Naive thymus-derived CD8-positive, alpha-beta T cell (primary cell): ENCODE results near the gene SHROOM3. TPM values are rescaled to one million over a fixed set of nuclear protein-coding genes. Genes with fewer than 3 reads are reported as not detected.
A peak's percentile ranks its signal among the peaks of the same experiment; 100 is the strongest.

ENCODE experiments used
- ATAC-seq, 2 donors: fragments of 150-1000 bp; cut with Tn5 transposase in 1 of 2; sonication (Bioruptor Pico), chemical (Tn5 transposase) in 1 of 2; 1 replicate in 1 of 2; 2 replicates in 1 of 2; pipeline ENCODE4 v1.10.0; 2021; ENCODE audit warnings: mild to moderate bottlenecking in 2 of 2, moderate library complexity in 2 of 2
- POLR2A ChIA-PET: fragments of 350-600 bp; sonication (Branson Sonifier 250); formaldehyde crosslinking; loops from one replicate; lab custom pipeline; 2021; ENCODE audit warnings: antibody characterized with exemption; lab: Charles Lee
- DNase-seq, 10 donors: peaks; one replicate each; pipeline versions ENCODE4 v3.0.0 to v3.0.0-alpha.2; 2020 to 2022
- H3K27ac Mint-ChIP-seq, 10 donors: one replicate each; pipeline ENCODE4 v1.8.0; 2020 to 2022; ENCODE audit warnings: mild to moderate bottlenecking in 10 of 10, mixed read lengths in 10 of 10, moderate library complexity in 4 of 10, inconsistent platforms in 1 of 10
- H3K27me3 Mint-ChIP-seq, 5 donors: one replicate each; pipeline ENCODE4 v1.8.0; 2021 to 2022; ENCODE audit warnings: mixed read lengths in 5 of 5
- H3K36me3 Mint-ChIP-seq, 3 donors: one replicate each; pipeline ENCODE4 v1.8.0; 2020 to 2022; ENCODE audit warnings: mixed read lengths in 3 of 3, mild to moderate bottlenecking in 2 of 3, inconsistent platforms in 1 of 3
- H3K4me1 Mint-ChIP-seq, 4 donors: one replicate each; pipeline ENCODE4 v1.8.0; 2021 to 2022; ENCODE audit warnings: mixed read lengths in 4 of 4
- H3K4me3 Mint-ChIP-seq, 10 donors: one replicate each; pipeline ENCODE4 v1.8.0; 2020 to 2022; ENCODE audit warnings: mild to moderate bottlenecking in 10 of 10, mixed read lengths in 10 of 10, moderate library complexity in 6 of 10, inconsistent platforms in 1 of 10
- H3K9me3 Mint-ChIP-seq, 9 donors: one replicate each; pipeline ENCODE4 v1.8.0; 2020 to 2022; ENCODE audit warnings: mixed read lengths in 9 of 9, mild to moderate bottlenecking in 3 of 9, inconsistent platforms in 1 of 9, moderate library complexity in 1 of 9
- polyA plus RNA-seq, 3 donors: library from polyadenylated mRNA; unstranded; fragments of 300-500 nt; fragmentation: Illumina TruSeq; gene quantifications; one replicate each; pipeline ENCODE4 v1.2.3, GENCODE V29; 2021
- total RNA-seq, 8 experiments: library from RNA in 2 of 8; stranded (reverse) in 2 of 8; gene quantifications; one replicate each; pipeline ENCODE4 v1.2.3 and lab custom pipeline; 2021 to 2026

SHROOM3 gene
- total and polyA plus RNA-seq, 5 experiments from 2014 or later: not detected

GRCh38 chr4:76584241-76585152 is 149.5 kb downstream of the SHROOM3 start:
- POLR2A ChIA-PET: no interaction called here
- Mint-ChIP-seq H3K27ac (no peak overlapping the region), H3K4me3 (no peak overlapping the region), H3K36me3 (no peaks in the 10 kb centered on the region), H3K27me3 (peaks cover 19 to 75% (median 47%) of the 10 kb centered on the region in 5 donors), H3K9me3 (no peaks in the 10 kb centered on the region), H3K4me1 (peaks cover 4 to 10% (median 8%) of the 10 kb centered on the region in 4 donors)
- ATAC-seq: no peak
- DNase-seq: no peak

- DNase-seq: no peak
- H3K4me1 Mint-ChIP-seq: peaks cover 4 to 10% (median 8%) of the 10 kb centered on the region in 4 donors
- POLR2A ChIA-PET: no interaction called here
- no peaks in the 10 kb centered on the region for H3K9me3 Mint-ChIP-seq
- H3K27me3 Mint-ChIP-seq: peaks cover 12 to 67% (median 42%) of the 10 kb centered on the region in 5 donors
- H3K27ac Mint-ChIP-seq: no peak overlapping the region
- no peaks in the 10 kb centered on the region for H3K36me3 Mint-ChIP-seq
- no peak for ATAC-seq
- H3K4me3 Mint-ChIP-seq: peak overlapping the region in 6 of 10 donors; percentile 12 to 77 (median 69)
Measured at GRCh38 chr4:76585272-76585671, 150.2 kb downstream of the SHROOM3 start.

- peak overlapping the region; percentile 44 to 77 (median 70) for H3K4me3 Mint-ChIP-seq
- ATAC-seq (peak; percentile 63 to 75), DNase-seq (peak in 5 of 10 donors; percentile 2 to 28 (median 6))
- H3K36me3 Mint-ChIP-seq: no peaks in the 10 kb centered on the region
- POLR2A ChIA-PET: no interaction called here
- H3K9me3 Mint-ChIP-seq: no peaks in the 10 kb centered on the region
- peaks cover 16 to 73% (median 46%) of the 10 kb centered on the region in 5 donors for H3K27me3 Mint-ChIP-seq
- H3K4me1 Mint-ChIP-seq: peaks cover 4 to 10% (median 8%) of the 10 kb centered on the region in 4 donors
- peak overlapping the region in 3 of 10 donors; percentile 14 to 65 (median 55) for H3K27ac Mint-ChIP-seq
Measured at GRCh38 chr4:76585897-76586360, 150.9 kb downstream of the SHROOM3 start.

GRCh38 chr4:76588274-76588673 is 153.2 kb downstream of the SHROOM3 start:
- H3K9me3 Mint-ChIP-seq: no peaks in the 10 kb centered on the region
- H3K27ac Mint-ChIP-seq: no peak overlapping the region
- peaks cover 18 to 69% (median 34%) of the 10 kb centered on the region in 5 donors for H3K27me3 Mint-ChIP-seq
- no peak overlapping the region for H3K4me3 Mint-ChIP-seq
- no peak for ATAC-seq
- POLR2A ChIA-PET: no interaction called here
- DNase-seq: no peak
- no peaks in the 10 kb centered on the region for H3K36me3 Mint-ChIP-seq
- H3K4me1 Mint-ChIP-seq: peaks cover 4 to 10% (median 8%) of the 10 kb centered on the region in 4 donors

GRCh38 chr4:76589402-76589801 is 154.4 kb downstream of the SHROOM3 start:
- no peaks in the 10 kb centered on the region for H3K36me3 Mint-ChIP-seq
- DNase-seq: no peak
- H3K4me1 Mint-ChIP-seq: peaks cover 4 to 10% (median 8%) of the 10 kb centered on the region in 4 donors
- no peak overlapping the region for H3K4me3 Mint-ChIP-seq
- no peak for ATAC-seq
- H3K27me3 Mint-ChIP-seq: peaks cover 19 to 63% (median 35%) of the 10 kb centered on the region in 5 donors
- POLR2A ChIA-PET: no interaction called here
- no peak overlapping the region for H3K27ac Mint-ChIP-seq
- no peaks in the 10 kb centered on the region for H3K9me3 Mint-ChIP-seq

GRCh38 chr4:76589872-76590797 is 155.1 kb downstream of the SHROOM3 start:
- H3K36me3 Mint-ChIP-seq: no peaks in the 10 kb centered on the region
- H3K4me1 Mint-ChIP-seq: peaks cover 4 to 10% (median 8%) of the 10 kb centered on the region in 4 donors
- DNase-seq: no peak
- no peaks in the 10 kb centered on the region for H3K9me3 Mint-ChIP-seq
- POLR2A ChIA-PET: no interaction called here
- ATAC-seq: no peak
- H3K27ac Mint-ChIP-seq: no peak overlapping the region
- H3K4me3 Mint-ChIP-seq: no peak overlapping the region
- H3K27me3 Mint-ChIP-seq: peaks cover 19 to 55% (median 28%) of the 10 kb centered on the region in 5 donors

GRCh38 chr4:76590798-76591281 is 155.8 kb downstream of the SHROOM3 start:
- Mint-ChIP-seq H3K4me3 (no peak overlapping the region), H3K4me1 (peaks cover 3 to 6% (median 6%) of the 10 kb centered on the region in 4 donors), H3K9me3 (no peaks in the 10 kb centered on the region), H3K27me3 (peaks cover 15 to 48% (median 21%) of the 10 kb centered on the region in 5 donors), H3K27ac (peak overlapping the region in 1 of 10 donors; percentile 36), H3K36me3 (no peaks in the 10 kb centered on the region)
- no peak for DNase-seq
- POLR2A ChIA-PET: no interaction called here
- ATAC-seq: no peak

- Mint-ChIP-seq H3K9me3 (no peaks in the 10 kb centered on the region), H3K4me3 (no peak overlapping the region), H3K27me3 (peaks cover 10 to 37% (median 14%) of the 10 kb centered on the region in 5 donors), H3K27ac (no peak overlapping the region), H3K4me1 (no peaks in the 10 kb centered on the region), H3K36me3 (no peaks in the 10 kb centered on the region)
- no peak for DNase-seq
- POLR2A ChIA-PET: no interaction called here
- ATAC-seq: no peak
Measured at GRCh38 chr4:76591992-76592391, 157.0 kb downstream of the SHROOM3 start.

GRCh38 chr4:76592460-76592859 is 157.4 kb downstream of the SHROOM3 start:
- POLR2A ChIA-PET: no interaction called here
- Mint-ChIP-seq H3K9me3 (no peaks in the 10 kb centered on the region), H3K27ac (no peak overlapping the region)

GRCh38 chr4:76594173-76594572 is 159.1 kb downstream of the SHROOM3 start:
- H3K27me3 Mint-ChIP-seq: peaks cover 7 to 29% (median 13%) of the 10 kb centered on the region in 5 donors
- H3K27ac Mint-ChIP-seq: no peak overlapping the region
- no peaks in the 10 kb centered on the region for H3K36me3 Mint-ChIP-seq
- no peaks in the 10 kb centered on the region for H3K4me1 Mint-ChIP-seq
- H3K9me3 Mint-ChIP-seq: no peaks in the 10 kb centered on the region
- DNase-seq (no peak), ATAC-seq (no peak)
- POLR2A ChIA-PET: no interaction called here
- H3K4me3 Mint-ChIP-seq: no peak overlapping the region

More at GRCh38 chr4:76592460-76592859, 157.4 kb downstream of the SHROOM3 start:
- Mint-ChIP-seq H3K36me3 (no peaks in the 10 kb centered on the region), H3K4me1 (no peaks in the 10 kb centered on the region), H3K27me3 (peaks cover 9 to 32% (median 12%) of the 10 kb centered on the region in 5 donors), H3K4me3 (no peak overlapping the region)
- DNase-seq: no peak
- ATAC-seq: no peak

- POLR2A ChIA-PET: no interaction called here
- ATAC-seq: no peak
Measured at GRCh38 chr4:76595435-76595834, 160.4 kb downstream of the SHROOM3 start.

GRCh38 chr4:76596713-76597112 is 161.7 kb downstream of the SHROOM3 start:
- Mint-ChIP-seq H3K4me3 (no peak overlapping the region), H3K36me3 (no peaks in the 10 kb centered on the region), H3K27ac (no peak overlapping the region), H3K27me3 (peaks cover 4 to 17% (median 9%) of the 10 kb centered on the region in 5 donors), H3K4me1 (no peaks in the 10 kb centered on the region), H3K9me3 (no peaks in the 10 kb centered on the region)
- DNase-seq: no peak
- POLR2A ChIA-PET: no interaction called here
- no peak for ATAC-seq

More at GRCh38 chr4:76595435-76595834, 160.4 kb downstream of the SHROOM3 start:
- Mint-ChIP-seq H3K4me1 (no peaks in the 10 kb centered on the region), H3K27ac (no peak overlapping the region), H3K9me3 (no peaks in the 10 kb centered on the region), H3K27me3 (peaks cover 7 to 28% (median 12%) of the 10 kb centered on the region in 5 donors), H3K4me3 (no peak overlapping the region), H3K36me3 (no peaks in the 10 kb centered on the region)
- DNase-seq: no peak
